Activated CD4-positive, alpha-beta T cell treated with anti-CD3 and anti-CD28 coated beads for 1 hour (primary cell): ENCODE results near the gene NDUFC2.

Experiments
- DNase-seq: peaks from one replicate; pipeline ENCODE4 v3.0.0-alpha.2; 2020

The NDUFC2 gene

GRCh38 chr11:78025378-78025777 is 54.3 kb downstream of the NDUFC2 start:
- DNase-seq: no peak

- no peak for DNase-seq
Observed at GRCh38 chr11:78023426-78023825, 56.2 kb downstream of the NDUFC2 start.

GRCh38 chr11:78022397-78023396 is 57.0 kb downstream of the NDUFC2 start, which contains the start of gene KCTD14:
KCTD14 (minus strand) TSS chr11:78023276; CDS start chr11:78023249, 27 bp downstream.
- no peak for DNase-seq

- DNase-seq: no peak
Observed at GRCh38 chr11:78021611-78022010, 58.1 kb downstream of the NDUFC2 start.

GRCh38 chr11:78020246-78020645 is 59.4 kb downstream of the NDUFC2 start:
- DNase-seq: no peak

- DNase-seq: no peak
Observed at GRCh38 chr11:78019808-78020207, 59.9 kb downstream of the NDUFC2 start.
